H1 (cell line): ENCODE data around the gene BRK1. TPM values are rescaled to one million over a fixed set of nuclear protein-coding genes. Genes with fewer than 3 reads are reported as not detected.

Experiments used
- CTCF ChIA-PET: fragments of 300-600 bp; sonication (Branson Sonifier 250); formaldehyde crosslinking; loops from one replicate; lab custom pipeline; 2021; ENCODE audit not compliant: partially characterized antibody; lab: Charles Lee
- POLR2A ChIA-PET: fragments of 300-600 bp; sonication (Branson Sonifier 250); formaldehyde crosslinking; loops from one replicate; lab custom pipeline; 2021; ENCODE audit warnings: inconsistent platforms; ENCODE audit not compliant: partially characterized antibody; lab: Charles Lee
- DNase-seq, 2 experiments: peaks; one replicate each; pipeline versions ENCODE4 v3.0.0 to v3.0.0-alpha.2; 2010 to 2022; ENCODE audit warnings: low spot score in 2 of 2, low read depth in 1 of 2, mixed read lengths in 1 of 2
- FAIRE-seq: peaks from 2 replicates; lab custom pipeline; 2011; peaks lifted over from hg19 to GRCh38; lab: Jason Lieb, UNC
- H2AFZ ChIP-seq: 2 replicates; pipeline ENCODE4 v1.8.1; 2012; ENCODE audit warnings: low read length, inconsistent platforms
- H2AK5ac ChIP-seq: 2 replicates; pipeline ENCODE4 v1.6.1; 2013; ENCODE audit warnings: low read depth, low read length
- H2BK120ac ChIP-seq: replicated peaks from 2 replicates; pipeline ENCODE3; 2013; ENCODE audit warnings: low read depth, low read length, inconsistent platforms
- H2BK12ac ChIP-seq: 2 replicates; pipeline ENCODE4 v1.6.1; 2013; ENCODE audit warnings: low read depth, low read length
- H2BK15ac ChIP-seq: 2 replicates; pipeline ENCODE4 v1.6.1; 2013; ENCODE audit warnings: low read length
- H2BK20ac ChIP-seq: 2 replicates; pipeline ENCODE4 v1.6.1; 2013; ENCODE audit warnings: low read length
- H2BK5ac ChIP-seq: 2 replicates; pipeline ENCODE4 v1.6.1; 2013; ENCODE audit warnings: low read depth, low read length
- H3K14ac ChIP-seq: 2 replicates; pipeline ENCODE4 v1.6.1; 2013; ENCODE audit warnings: inconsistent platforms; ENCODE audit not compliant: insufficient read length
- H3K18ac ChIP-seq: 2 replicates; pipeline ENCODE4 v1.6.1; 2013; ENCODE audit warnings: low read length; ENCODE audit errors: extremely low read depth
- H3K23ac ChIP-seq: 2 replicates; pipeline ENCODE4 v1.6.1; 2013; ENCODE audit warnings: inconsistent platforms; ENCODE audit not compliant: insufficient read length
- H3K23me2 ChIP-seq: 2 replicates; pipeline ENCODE4 v1.6.1; 2013; ENCODE audit warnings: low read depth, low read length
- H3K27ac ChIP-seq: 2 replicates; pipeline ENCODE4 v1.6.1; 2011; ENCODE audit warnings: low read depth, low read length, inconsistent platforms
- H3K27me3 ChIP-seq, 4 experiments: replicated peaks in 1 of 4; 1 replicate in 1 of 4; 2 replicates in 3 of 4; pipeline versions ENCODE4 v1.6.1 to v1.8.1; 2011 to 2013; ENCODE audit warnings: low read length in 3 of 4, mild to moderate bottlenecking in 3 of 4, inconsistent platforms in 2 of 4, mixed read lengths in 2 of 4, moderate library complexity in 1 of 4; ENCODE audit not compliant: control insufficient read depth in 3 of 4, insufficient read depth in 3 of 4; ENCODE audit errors: extremely low read depth in 1 of 4
- H3K36me3 ChIP-seq, 4 experiments: 2 replicates each; pipeline versions ENCODE4 v1.6.1 to v1.8.1; 2011 to 2013; ENCODE audit warnings: mild to moderate bottlenecking in 4 of 4, low read length in 3 of 4, moderate library complexity in 2 of 4, control low read depth in 1 of 4, inconsistent platforms in 1 of 4; ENCODE audit not compliant: insufficient read depth in 4 of 4, control insufficient read depth in 2 of 4
- H3K4ac ChIP-seq: replicated peaks from 2 replicates; pipeline ENCODE3; 2013; ENCODE audit warnings: low read length, low read depth, mixed read lengths, inconsistent platforms; ENCODE audit not compliant: insufficient read length
- H3K4me1 ChIP-seq, 4 experiments: replicated peaks in 1 of 4; 1 replicate in 1 of 4; 2 replicates in 3 of 4; pipeline versions ENCODE4 v1.6.1 to v1.8.1; 2011 to 2013; ENCODE audit warnings: low read length in 3 of 4, inconsistent platforms in 2 of 4, mixed read lengths in 1 of 4; ENCODE audit not compliant: insufficient read depth in 4 of 4, control insufficient read depth in 3 of 4
- H3K4me2 ChIP-seq, 2 experiments: 2 replicates each; pipeline versions ENCODE4 v1.6.1 to v1.8.1; 2011 to 2013; ENCODE audit warnings: low read depth in 2 of 2, low read length in 2 of 2, control low read depth in 1 of 2, inconsistent platforms in 1 of 2, mild to moderate bottlenecking in 1 of 2; ENCODE audit not compliant: insufficient read depth in 1 of 2
- H3K4me3 ChIP-seq, 4 experiments: fragments of 200-600, 300-600 bp in 1 of 4; sonication (generic), shearing (Covaris generic), sonication (Bioruptor Twin) in 1 of 4; 2 replicates each; pipeline versions ENCODE4 v1.5.1 to v1.8.1; 2011 to 2016; ENCODE audit warnings: low read length in 4 of 4, low read depth in 3 of 4, control low read depth in 2 of 4, inconsistent platforms in 2 of 4, mild to moderate bottlenecking in 2 of 4, mixed read lengths in 1 of 4, moderate library complexity in 1 of 4; ENCODE audit not compliant: insufficient read depth in 2 of 4; ENCODE audit errors: extremely low read depth in 1 of 4
- H3K56ac ChIP-seq: replicated peaks from 2 replicates; pipeline ENCODE3; 2013; ENCODE audit warnings: low read depth, mild to moderate bottlenecking, mixed read lengths, low read length, inconsistent platforms; ENCODE audit not compliant: insufficient read length
- H3K79me1 ChIP-seq: 2 replicates; pipeline ENCODE4 v1.6.1; 2013; ENCODE audit warnings: low read depth, low read length, control low read depth
- H3K79me2 ChIP-seq, 2 experiments: 2 replicates each; pipeline versions ENCODE4 v1.6.1 to v1.8.1; 2012 to 2013; ENCODE audit warnings: low read length in 2 of 2, mild to moderate bottlenecking in 2 of 2, inconsistent platforms in 1 of 2; ENCODE audit not compliant: insufficient read depth in 2 of 2, control insufficient read depth in 1 of 2
- H3K9ac ChIP-seq, 4 experiments: replicated peaks in 1 of 4; 1 replicate in 1 of 4; 2 replicates in 3 of 4; pipeline versions ENCODE4 v1.6.1 to v1.8.1; 2011 to 2013; ENCODE audit warnings: low read depth in 3 of 4, low read length in 3 of 4, control low read depth in 2 of 4, mild to moderate bottlenecking in 2 of 4, moderate library complexity in 2 of 4, inconsistent platforms in 1 of 4; ENCODE audit errors: extremely low read depth in 1 of 4
- H3K9me3 ChIP-seq, 2 experiments: 2 replicates each; pipeline versions ENCODE4 v1.6.1 to v1.8.1; 2012 to 2013; ENCODE audit warnings: mild to moderate bottlenecking in 2 of 2, moderate library complexity in 2 of 2, control low read depth in 1 of 2, inconsistent platforms in 1 of 2, low read depth in 1 of 2, low read length in 1 of 2, mixed read lengths in 1 of 2; ENCODE audit not compliant: insufficient read depth in 2 of 2
- H4K20me1 ChIP-seq, 2 experiments: replicated peaks in 1 of 2; 2 replicates each; pipeline versions ENCODE3 to v1.8.1; 2011 to 2013; ENCODE audit warnings: inconsistent platforms in 2 of 2, low read length in 2 of 2, mild to moderate bottlenecking in 1 of 2; ENCODE audit not compliant: insufficient read depth in 2 of 2, control insufficient read depth in 1 of 2
- H4K5ac ChIP-seq: 2 replicates; pipeline ENCODE4 v1.6.1; 2013; ENCODE audit warnings: low read length, low read depth, mixed read lengths, inconsistent platforms; ENCODE audit not compliant: insufficient read length
- H4K8ac ChIP-seq: 2 replicates; pipeline ENCODE4 v1.8.0; 2013; ENCODE audit warnings: mild to moderate bottlenecking, moderate library complexity, low read length, inconsistent platforms; ENCODE audit not compliant: insufficient read depth; ENCODE audit errors: extremely low read depth
- H4K91ac ChIP-seq: replicated peaks from 2 replicates; pipeline ENCODE3; 2013; ENCODE audit warnings: low read length, mixed read lengths, inconsistent platforms; ENCODE audit not compliant: insufficient read length
- BACH1 ChIP-seq: IDR thresholded peaks from 2 replicates; pipeline ENCODE4 v1.6.1; 2012; ENCODE audit warnings: low read length, improper control_type of control experiment
- BCL11A ChIP-seq, 2 experiments: IDR thresholded peaks; one replicate each; pipeline ENCODE4 v1.6.1; 2011; ENCODE audit warnings: low read depth in 2 of 2, low read length in 2 of 2, mild to moderate bottlenecking in 2 of 2
- CBX5 ChIP-seq: fragments of 300-800, 300-1000 bp; sonication (generic); IDR thresholded peaks from 2 replicates; pipeline ENCODE4 v1.7.1; 2016; ENCODE audit warnings: antibody characterized with exemption, low read length, low read depth
- GTF2F1 ChIP-seq: IDR thresholded peaks from 2 replicates; pipeline ENCODE4 v1.6.1; 2012; ENCODE audit warnings: low read depth, low read length, improper control_type of control experiment, borderline replicate concordance
- HDAC2 ChIP-seq, 2 experiments: fragments of 300-600 bp in 1 of 2; sonication (generic) in 1 of 2; IDR thresholded peaks; 2 replicates each; pipeline ENCODE4 v1.6.1; 2011 to 2012; ENCODE audit warnings: low read depth in 2 of 2, low read length in 2 of 2, mild to moderate bottlenecking in 2 of 2, moderate library complexity in 2 of 2, borderline replicate concordance in 1 of 2, inconsistent platforms in 1 of 2
- KDM1A ChIP-seq: fragments of 200-600, 300-600 bp; sonication (generic); IDR thresholded peaks from 2 replicates; pipeline ENCODE4 v1.7.1; 2016; ENCODE audit warnings: mild to moderate bottlenecking, low read length, borderline replicate concordance
- KDM4A ChIP-seq: IDR thresholded peaks from one replicate; pipeline ENCODE4 v1.7.1; 2012; ENCODE audit warnings: low read depth, mild to moderate bottlenecking, moderate library complexity, low read length, inconsistent platforms; ENCODE audit not compliant: severe bottlenecking
- KDM5A ChIP-seq: fragments of 200-600 bp; IDR thresholded peaks from 2 replicates; pipeline ENCODE4 v1.7.1; 2012; ENCODE audit warnings: mild to moderate bottlenecking, low read length, inconsistent platforms, mixed read lengths
- RBBP5 ChIP-seq: IDR thresholded peaks from 2 replicates; pipeline ENCODE4 v1.7.1; 2012; ENCODE audit warnings: low read depth, mild to moderate bottlenecking, inconsistent platforms, low read length, moderate library complexity, borderline replicate concordance
- SAP30 ChIP-seq: fragments of 300-600 bp; sonication (generic); IDR thresholded peaks from 2 replicates; pipeline ENCODE4 v1.7.1; 2012; ENCODE audit warnings: low read length, moderate library complexity, mild to moderate bottlenecking, inconsistent platforms; ENCODE audit not compliant: insufficient read depth, insufficient replicate concordance
- SIN3A ChIP-seq, 2 experiments: IDR thresholded peaks in 1 of 2; conservative IDR thresholded peaks in 1 of 2; 2 replicates each; pipeline ENCODE4 v1.6.1; 2011 to 2012; ENCODE audit warnings: low read length in 2 of 2, improper control_type of control experiment in 1 of 2, low read depth in 1 of 2, mild to moderate bottlenecking in 1 of 2
- SIRT6 ChIP-seq: IDR thresholded peaks from one replicate; pipeline ENCODE4 v1.7.1; 2012; ENCODE audit warnings: low read length, inconsistent platforms
- SP2 ChIP-seq: IDR thresholded peaks from 2 replicates; pipeline ENCODE4 v1.6.1; 2012; ENCODE audit warnings: mild to moderate bottlenecking, low read length, inconsistent platforms
- WGBS, 2 experiments: shearing (Covaris generic) in 1 of 2; methylation state at CpG; one replicate each; pipeline versions ENCODE4 v1.1.6 to v1.1.7; 2013 to 2015; ENCODE audit warnings: low lambda C conversion rate in 2 of 2, mixed read lengths in 2 of 2, inconsistent platforms in 1 of 2, low coverage in 1 of 2, missing lambda C conversion rate in 1 of 2; ENCODE audit not compliant: insufficient replicate concordance in 2 of 2, insufficient coverage in 1 of 2, insufficient read length in 1 of 2; ENCODE audit errors: extremely low coverage in 1 of 2, missing lambda C conversion rate in 1 of 2; 5-methylcytosine and 5-hydroxymethylcytosine counted together
- polyA plus RNA-seq, 7 experiments: library from polyadenylated mRNA; depleted of rRNA in 3 of 7; stranded (reverse) in 5 of 7; unstranded in 2 of 7; fragments of >200 nt in 5 of 7; fragments of 200-250 nt in 2 of 7; gene quantifications; 1 replicate in 5 of 7; 2 replicates in 1 of 7; 4 replicates in 1 of 7; pipeline versions ENCODE4 v1.2.1 to v1.2.3, GENCODE V29; 2011 to 2013; ENCODE audit warnings: missing spikeins in 2 of 7, mixed read lengths in 2 of 7
- total RNA-seq: library from RNA; stranded (reverse); fragmentation: NEBNext Ultra II Directional; extraction: Animal tissue kit (Norgen Biotek cat#: 25700); gene quantifications from 2 replicates; pipeline ENCODE4 v1.2.1, GENCODE V29; 2021

Gene BRK1
- total and polyA plus RNA-seq, 2 of the 8 experiments (the other 6 are each of a cell fraction or from before 2014, with no cell fraction given) = 137 to 164 TPM

- no peak overlapping the region for H2BK20ac ChIP-seq
- no peak overlapping the region for H3K18ac ChIP-seq
- H2AFZ ChIP-seq = no peak overlapping the region
- H4K8ac ChIP-seq = peak overlapping the region; percentile 51; the same call in 1 of the 2 replicates
- H3K4me3 ChIP-seq = no peak overlapping the region
- H3K14ac ChIP-seq = no peak overlapping the region
- no peak overlapping the region for H3K56ac ChIP-seq
- DNase-seq (no peak), FAIRE-seq (no peak)
- H3K23ac ChIP-seq = no peak overlapping the region
- H3K79me2 ChIP-seq = no peaks in the 10 kb centered on the region
- H3K36me3 ChIP-seq = no peaks in the 10 kb centered on the region
- H2BK15ac ChIP-seq = no peak overlapping the region
- ChIA-PET POLR2A (interaction anchor here (1.7 kb wide), 1 partner anchor 32 kb away, joined by 4 read pairs; the partner anchor contains the start of gene VHL), CTCF (interaction anchor here (0.7 to 1.2 kb wide), 3 partner anchors 10 to 49 kb away, joined by 3 to 5 read pairs (median 3); no protein-coding TSS in a partner anchor)
- no peak overlapping the region for H3K9ac ChIP-seq
- no peak overlapping the region for H3K4ac ChIP-seq
- no peaks in the 10 kb centered on the region for H3K27me3 ChIP-seq
- no peak overlapping the region for H2BK120ac ChIP-seq
- no peak overlapping the region for H2AK5ac ChIP-seq
- peaks cover 10% of the 10 kb centered on the region in 2 experiments; a peak in 2 of 4 replicates for H3K9me3 ChIP-seq
- H4K91ac ChIP-seq = no peak overlapping the region
- H4K5ac ChIP-seq = no peak overlapping the region
- no peaks in the 10 kb centered on the region for H3K79me1 ChIP-seq
- H3K23me2 ChIP-seq = no peaks in the 10 kb centered on the region
- 85% methylated on average over 6 of the region's 6 CpGs; no CpG with 5 or more reads in 1 of the 2 experiments for WGBS, 2 experiments
- no peak overlapping the region for H2BK12ac ChIP-seq
- H3K27ac ChIP-seq = no peak overlapping the region; the same call in 1 of the 2 replicates
- no peak overlapping the region for H2BK5ac ChIP-seq
- H3K4me2 ChIP-seq = no peak overlapping the region
- no peaks in the 10 kb centered on the region for H4K20me1 ChIP-seq
- no peaks in the 10 kb centered on the region for H3K4me1 ChIP-seq
- TF ChIP-seq RBBP5 (no peak), GTF2F1 (no peak), KDM1A (no peak), CBX5 (no peak), SAP30 (no peak), BCL11A (IDR thresholded peaks at IDR 0.05; ENCODE audit: low read depth in 2 of 2, low read length in 2 of 2) (no peak), SIRT6 (no peak), HDAC2 (IDR thresholded peaks at IDR 0.05; ENCODE audit: borderline replicate concordance in 1 of 2, low read depth in 2 of 2, low read length in 2 of 2) (no peak), BACH1 (no peak), KDM5A (no peak), KDM4A (no peak), SP2 (no peak), SIN3A (conservative IDR thresholded peaks at IDR 0.05 in 1 of 2, IDR thresholded peaks at IDR 0.05 in 1 of 2; ENCODE audit: low read depth in 1 of 2, low read length in 2 of 2) (no peak)
Observed at GRCh38 chr3:10173926-10174435, 58.5 kb downstream of the BRK1 start.
